HG03060 (cell line): Measurements from ENCODE around the gene SERPINA9.

Source experiments
- ATAC-seq: cut with Tn5 transposase; IDR thresholded peaks from one replicate; pipeline ENCODE4 v1.9.1; 2021; ENCODE audit warnings: low read depth, moderate number of reproducible peaks; ENCODE audit not compliant: unreplicated experiment

The SERPINA9 gene

DNA sequence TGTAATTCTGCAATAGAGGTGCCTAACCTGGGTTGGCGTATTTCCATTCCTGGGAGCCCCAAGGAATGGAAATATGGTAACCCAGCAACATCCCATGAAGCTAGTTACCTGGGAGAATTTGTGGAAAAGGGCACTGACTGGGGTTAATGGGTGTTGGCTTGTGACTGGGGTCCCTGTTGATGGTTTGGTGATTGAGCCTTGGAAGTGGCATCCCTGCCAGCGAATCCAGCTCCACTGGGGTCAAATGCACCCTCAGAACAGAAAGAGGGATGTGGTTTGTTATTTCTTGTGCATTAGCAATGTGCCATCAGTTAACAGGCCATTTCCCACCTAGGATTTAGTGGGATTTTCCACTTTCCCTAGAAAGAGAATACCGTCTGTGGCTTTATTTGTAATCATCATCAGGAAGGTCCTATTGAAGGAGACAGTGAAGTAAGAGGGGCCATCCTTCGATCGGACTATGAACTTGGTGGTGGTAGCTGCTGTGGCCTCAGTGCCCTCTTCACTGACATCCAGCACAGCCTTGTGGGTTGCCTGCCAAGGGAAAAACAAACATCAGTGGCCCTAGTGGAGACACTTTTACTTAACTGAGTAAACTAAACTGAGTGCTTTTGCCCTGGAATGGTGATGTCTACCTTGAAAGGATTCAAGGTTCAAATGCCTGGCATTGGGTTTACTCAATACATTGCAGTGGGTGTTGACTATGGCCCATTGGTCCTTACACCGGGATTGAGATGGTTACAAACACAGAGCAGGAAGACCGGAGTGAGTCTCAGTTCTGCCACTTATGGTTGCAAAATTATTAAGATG is 13.0 kb downstream of the SERPINA9 start:
- ATAC-seq: no peak

DNA sequence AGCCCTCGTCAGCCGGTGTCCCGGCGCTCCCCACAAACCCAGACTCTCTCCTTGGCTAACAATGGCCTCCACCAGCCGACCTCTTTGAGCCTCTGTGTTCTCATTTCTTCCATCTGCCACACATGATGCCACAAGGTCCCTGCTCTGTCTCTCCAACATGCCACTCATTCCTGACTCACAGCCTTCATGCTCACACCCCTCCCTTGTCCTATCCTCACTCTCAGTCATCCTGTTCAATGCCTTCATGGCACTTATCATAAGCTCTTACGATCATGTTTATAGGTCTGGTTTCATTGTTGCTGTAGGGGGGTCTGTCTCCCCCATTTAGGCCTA is 13.8 kb downstream of the SERPINA9 start:
- ATAC-seq: no peak

DNA sequence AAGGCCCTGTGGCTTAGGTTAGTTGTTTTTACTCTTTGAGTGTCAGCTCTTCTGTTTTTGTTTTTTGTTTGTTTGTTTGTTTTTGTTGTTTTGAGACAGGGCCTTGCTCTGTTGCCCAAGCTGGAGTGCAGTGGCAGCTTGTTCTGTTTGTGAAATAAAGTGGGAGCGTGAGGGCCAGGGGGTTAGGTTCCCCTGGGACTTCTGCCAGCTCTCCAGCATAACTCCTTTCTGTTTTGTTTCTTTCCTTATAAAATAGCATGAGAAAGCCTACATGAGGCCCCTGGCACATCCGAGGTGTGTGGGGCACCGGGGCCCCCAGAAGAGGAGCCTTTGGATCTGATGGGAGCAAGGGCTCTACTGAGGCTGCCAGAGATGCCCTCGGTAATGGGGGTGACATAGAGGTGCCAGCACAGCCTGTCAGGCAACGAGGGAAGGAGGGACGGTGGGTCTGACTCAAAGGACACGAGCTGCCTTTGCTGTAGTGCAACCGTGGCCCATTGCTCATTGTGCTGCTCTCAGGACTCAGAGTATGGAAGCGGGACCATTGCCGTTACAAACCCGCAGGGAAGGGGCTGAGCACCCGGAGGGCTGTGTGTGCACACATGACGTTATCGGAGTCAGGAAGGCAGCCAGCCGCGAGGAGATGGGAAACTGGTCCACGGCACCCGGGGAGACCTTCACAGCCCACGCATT is 14.3 kb downstream of the SERPINA9 start:
- no peak for ATAC-seq

DNA sequence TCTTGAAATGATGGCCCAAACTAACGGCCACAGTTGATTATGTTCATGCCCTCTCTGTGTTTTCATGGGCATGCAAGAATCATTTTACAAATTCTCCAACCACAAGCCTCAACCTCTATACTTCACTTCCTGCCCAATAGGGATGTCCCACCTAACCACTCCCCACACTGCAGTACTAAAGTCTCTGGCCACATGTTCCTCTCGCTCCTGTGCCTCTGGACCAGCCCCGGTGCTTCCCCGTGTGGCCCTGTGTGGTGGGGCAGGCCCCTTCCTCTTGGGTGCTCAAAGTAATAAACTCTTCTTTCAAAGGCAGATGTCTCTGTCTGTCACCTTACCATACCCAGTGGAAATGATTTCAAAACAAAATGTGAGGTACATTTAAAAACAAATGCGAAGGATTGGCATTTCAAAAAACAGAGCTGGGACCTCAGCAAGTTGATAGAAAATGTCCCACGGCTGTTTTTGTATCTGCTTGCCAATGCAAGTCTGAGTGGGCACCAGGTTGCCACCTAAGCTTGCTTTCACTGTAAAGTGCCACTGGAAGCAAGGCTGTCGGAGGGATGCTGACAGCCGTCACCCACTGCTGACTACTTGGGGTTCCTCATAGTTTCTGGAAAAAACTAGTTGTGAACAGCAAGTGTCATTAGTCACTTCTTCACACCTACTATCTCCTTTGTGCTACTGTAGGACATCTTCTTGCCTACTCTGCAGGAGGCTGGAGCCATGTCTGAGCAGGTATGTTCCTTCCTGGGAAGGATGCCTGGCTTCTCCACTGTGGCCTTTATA is 15.2 kb downstream of the SERPINA9 start:
- no peak for ATAC-seq

DNA sequence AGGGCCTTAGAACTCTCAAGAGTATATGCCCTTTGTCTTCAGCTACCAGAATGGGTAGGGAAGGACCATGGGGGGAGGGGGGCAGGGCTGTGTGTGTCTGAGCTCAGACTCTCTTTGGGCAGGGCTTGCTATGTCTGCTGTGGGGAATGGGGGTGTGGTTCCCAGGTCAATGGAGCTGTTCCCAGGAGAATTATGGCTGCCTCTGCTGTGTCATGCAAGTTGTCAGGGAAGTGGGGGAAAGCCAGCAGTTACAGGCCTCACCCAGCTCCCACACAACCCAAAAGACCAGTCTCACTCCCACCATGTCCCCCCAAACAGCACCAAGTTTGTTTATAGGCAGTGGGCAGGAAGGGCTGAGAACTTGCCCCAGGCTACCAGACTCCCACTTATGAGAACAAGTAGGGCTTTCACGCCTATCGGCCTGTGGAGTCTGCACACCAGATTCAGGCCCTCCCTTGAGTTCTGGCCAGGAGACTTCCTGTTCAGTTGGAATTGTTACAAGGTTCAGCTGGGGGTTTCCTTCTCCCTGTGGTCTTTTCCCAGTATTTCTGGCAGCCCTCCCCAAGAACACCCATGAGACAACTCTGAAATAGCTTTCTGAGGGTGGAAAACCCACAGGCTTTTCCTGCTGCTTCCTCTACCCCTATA is 17.3 kb downstream of the SERPINA9 start:
- ATAC-seq: no peak

DNA sequence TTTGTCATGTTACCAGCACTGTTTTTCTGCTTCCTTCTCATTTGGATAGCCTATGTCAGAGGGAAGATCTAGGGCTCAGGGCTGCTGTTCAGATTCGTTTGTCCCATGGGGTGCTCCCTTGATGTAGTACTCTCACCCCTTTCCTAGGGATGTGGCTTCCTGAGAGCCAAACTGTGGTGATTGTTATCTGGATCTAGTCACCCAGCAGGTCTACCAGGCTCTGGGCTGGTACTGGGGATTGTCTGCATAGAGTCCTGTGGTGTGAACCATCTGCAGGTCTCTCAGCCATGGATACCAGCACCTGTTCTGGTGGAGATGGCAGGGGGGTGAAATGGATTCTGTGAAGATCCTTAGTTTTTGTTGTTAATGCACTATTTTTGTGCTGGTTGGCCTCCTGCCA is 17.9 kb downstream of the SERPINA9 start:
- ATAC-seq: no peak

DNA sequence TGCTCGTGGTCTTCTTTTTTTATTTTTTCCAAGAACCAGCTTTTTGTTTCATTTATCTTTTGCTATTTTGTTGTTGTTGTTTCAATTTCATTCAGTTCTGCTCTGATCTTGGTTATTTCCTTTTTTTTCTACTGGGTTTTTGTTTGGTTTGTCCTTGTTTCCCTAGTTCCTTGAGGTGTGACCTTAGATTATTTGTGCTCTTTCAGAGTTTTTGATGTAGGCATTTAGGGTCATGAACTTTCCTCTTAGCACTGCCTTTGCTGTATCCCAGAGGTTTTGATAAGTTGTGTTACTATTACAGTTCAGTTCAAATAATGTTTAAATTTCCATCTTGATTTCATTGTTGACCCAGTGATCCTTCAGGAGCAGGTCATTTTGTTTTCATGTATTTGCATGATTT is 20.1 kb downstream of the SERPINA9 start:
- no peak for ATAC-seq

DNA sequence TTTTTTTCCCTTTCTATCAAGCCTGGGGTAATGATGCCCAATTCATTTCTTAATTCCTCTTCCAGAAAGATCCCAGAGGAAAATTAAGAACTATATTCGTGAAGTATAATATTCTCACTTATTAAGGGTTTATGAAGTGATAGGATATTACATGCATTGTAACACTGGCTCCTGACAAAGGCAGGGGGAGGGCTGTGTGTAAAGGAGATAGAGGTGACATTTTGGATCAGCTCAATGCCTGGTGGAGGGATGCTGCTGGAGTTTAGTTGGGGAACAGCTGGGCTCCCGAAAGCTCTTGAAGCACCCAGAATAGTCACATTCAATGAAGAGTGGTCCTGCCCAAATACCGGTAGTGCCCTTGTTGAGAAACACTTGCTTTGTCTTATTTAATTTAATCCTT is 24.2 kb downstream of the SERPINA9 start:
- ATAC-seq: no peak

DNA sequence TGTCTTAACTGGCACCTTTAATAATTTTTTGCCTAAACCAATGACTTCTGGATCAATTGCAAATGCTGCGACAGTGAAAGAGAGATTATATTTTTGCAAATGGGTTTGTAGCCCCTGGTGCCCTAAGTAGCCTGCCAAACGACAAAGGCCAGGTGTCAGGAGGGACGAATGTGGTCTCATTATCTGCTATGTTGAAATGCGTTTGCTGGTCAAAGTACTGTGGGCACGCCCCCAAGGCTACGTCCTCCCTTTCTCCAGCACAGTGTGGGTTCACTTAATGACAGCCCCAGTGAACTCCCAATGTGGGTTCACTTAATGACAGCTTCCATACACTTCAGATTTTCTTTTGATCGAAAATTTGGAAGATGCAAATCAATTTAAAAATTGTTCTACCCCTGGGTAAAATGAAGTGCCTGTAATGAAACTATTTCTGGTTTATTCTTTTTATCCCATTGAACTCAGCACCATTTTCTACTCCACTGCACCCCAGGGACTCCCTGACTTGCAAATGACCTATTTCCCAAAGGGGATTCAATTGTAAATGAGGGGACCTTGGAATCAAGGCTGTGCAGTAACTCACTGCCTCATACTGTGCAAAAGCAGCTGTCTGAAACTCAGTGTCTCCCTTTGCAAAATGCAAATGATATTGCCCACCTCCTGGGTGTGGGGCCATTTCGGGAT is 24.8 kb downstream of the SERPINA9 start:
- no peak for ATAC-seq

DNA sequence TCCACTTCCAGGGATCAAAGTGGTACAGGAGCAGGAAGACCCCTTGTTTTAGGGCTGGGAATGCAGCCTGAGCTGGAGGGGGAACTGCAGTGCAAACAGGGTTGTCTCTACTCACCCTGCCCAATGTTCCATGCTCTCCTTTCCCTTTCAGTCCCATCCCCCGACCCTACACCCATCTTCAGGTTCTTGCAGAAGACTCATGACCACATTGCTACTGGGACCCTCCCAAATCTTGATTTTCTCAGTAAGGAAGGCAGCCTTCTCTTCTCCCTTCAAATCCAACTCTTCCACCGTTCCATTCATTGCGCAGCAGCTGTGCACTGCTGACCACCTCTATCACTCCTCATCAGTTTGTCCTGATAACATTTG is 25.3 kb downstream of the SERPINA9 start:
- no peak for ATAC-seq

DNA sequence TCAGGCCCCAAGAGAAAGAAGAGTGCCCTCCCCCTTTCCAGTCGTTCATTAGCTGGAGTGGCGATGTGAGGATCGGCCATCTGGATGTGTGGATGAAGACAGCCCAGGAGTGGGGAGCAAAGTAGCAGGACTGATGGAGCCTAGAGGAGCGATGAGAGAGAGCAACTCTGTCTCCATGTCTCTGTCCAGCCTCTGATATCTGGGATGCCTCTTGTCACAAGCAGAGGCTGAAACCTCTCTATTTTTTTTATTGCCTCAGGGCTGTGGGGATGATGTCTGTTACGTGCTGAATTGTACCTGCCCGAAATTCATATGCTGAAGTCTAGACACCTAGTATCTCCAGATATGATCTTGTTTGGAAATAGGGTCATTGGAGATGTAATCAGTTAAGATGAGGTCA is 26.1 kb downstream of the SERPINA9 start:
- no peak for ATAC-seq

DNA sequence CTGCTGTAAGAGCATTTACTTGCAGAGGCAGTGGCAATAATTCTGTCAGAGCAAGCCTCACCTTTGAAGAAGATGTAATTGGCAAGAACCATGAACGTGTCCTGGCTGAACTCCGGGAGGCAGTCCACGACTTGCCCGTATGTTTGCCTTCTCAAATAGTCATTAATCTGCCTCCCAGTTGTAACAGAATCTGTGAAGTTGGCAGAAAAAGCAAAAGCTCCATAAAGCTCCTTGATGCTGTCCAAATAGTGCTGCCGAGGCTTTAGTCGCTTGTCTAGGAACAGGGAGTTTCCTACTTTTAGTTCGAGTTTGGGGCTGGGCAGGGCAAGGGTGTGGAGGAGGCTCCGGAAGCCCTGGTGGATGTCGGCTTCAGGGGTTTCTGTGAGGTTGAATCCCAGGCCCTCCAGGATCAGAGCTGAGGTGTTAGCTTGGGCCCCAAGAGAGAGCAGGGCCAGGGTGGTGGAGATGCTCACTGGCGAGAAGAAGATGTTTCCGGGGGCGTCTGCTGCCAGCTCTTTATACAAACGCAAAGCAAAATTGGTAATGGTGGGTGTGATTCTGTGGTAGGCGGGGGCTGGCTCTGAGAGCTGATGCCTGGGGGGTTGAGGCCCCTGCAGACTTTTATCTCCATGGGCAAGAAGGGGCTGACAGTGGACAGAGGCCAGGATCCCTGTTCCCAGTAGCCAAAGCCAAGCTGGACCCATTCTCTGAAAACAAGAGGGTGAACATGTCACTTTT is 27.8 kb downstream of the SERPINA9 start:
- no peak for ATAC-seq

DNA sequence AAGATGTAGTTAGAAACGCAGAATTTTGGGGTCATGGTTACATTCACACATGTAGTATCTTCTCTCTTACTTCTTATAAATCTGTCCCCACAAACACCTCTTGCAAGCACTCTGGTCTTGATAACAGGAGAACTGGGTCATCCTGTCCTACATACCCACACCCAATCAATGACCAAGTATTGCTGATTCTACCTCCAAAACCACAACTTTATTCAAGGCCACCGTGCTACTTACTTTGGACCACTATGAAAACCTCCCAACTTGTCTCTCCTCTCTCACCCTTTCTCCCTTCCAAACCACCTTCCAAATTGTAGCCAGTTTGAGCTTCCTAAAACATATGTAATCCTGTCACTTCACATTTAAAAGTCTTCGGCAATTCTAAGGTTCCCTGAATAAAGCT is 28.8 kb downstream of the SERPINA9 start:
- no peak for ATAC-seq

DNA sequence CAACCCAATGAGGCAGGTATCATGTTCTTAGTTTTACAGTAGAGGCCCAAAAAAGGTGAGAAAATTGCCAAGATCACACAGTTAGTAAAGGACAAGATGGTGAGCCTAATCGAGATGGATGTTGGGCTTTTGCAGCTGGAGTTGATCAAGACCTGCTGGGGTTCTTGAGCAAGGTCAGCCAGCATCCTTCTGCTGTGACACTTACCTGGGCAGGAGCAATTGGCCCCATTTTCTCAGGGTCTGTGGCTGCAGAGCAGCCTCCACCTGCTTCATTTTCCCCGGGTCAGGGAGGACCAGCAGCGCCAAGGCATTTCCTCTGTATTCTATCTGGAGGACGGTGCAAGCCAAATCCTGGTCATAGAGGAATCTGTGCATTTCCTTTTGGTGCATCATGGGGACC is 29.9 kb downstream of the SERPINA9 start:
- no peak for ATAC-seq

DNA sequence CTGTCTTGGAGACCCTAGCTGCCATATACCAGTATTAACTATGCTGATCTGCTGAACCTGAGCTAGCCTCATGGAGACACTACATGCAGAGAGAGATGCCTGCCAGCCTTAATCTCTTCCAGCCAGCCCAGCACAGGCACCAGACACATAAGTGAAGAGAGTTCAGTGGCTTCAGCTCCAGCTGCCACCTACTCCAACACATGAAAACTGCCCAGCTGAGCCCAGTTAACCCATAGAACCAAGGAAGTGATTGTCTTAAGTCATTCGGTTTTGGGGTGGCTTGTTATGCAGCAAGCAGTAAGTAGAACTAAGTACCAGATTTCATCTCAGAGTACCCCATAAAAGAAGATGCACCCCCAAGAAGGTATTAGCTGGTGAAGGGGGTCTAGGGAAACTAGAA is 31.0 kb downstream of the SERPINA9 start:
- no peak for ATAC-seq

DNA sequence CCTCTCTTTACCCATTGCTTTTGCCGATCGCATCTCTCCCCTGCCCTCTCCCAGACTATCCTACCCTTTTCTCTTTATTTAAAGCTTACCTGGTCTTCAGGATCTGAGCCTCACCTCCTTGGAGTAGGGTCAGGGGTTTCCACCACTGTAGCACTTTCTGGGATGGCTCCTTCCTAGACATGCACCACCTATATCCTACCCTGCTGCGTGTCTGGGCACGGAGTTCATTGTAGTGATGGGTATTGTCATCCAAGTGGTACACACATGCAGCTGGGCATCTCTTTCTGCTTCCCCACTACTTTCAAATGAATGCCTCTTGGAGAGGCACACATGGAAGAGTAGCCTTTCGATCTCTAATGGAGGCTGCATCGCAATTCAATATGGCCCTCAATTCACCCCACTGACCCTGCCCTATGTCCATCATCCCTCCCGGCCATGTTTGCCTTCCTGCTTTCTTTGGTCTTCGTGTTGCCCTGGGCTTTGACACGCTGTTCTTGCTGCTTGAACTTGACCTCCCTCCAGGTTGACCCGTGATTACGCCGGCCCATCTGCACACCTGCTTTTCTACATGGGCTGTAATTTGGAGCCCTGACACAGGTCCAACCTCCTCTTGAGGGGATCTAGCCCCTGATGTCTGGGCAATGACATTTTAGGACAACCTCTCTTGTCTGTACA is 34.3 kb downstream of the SERPINA9 start:
- no peak for ATAC-seq

DNA sequence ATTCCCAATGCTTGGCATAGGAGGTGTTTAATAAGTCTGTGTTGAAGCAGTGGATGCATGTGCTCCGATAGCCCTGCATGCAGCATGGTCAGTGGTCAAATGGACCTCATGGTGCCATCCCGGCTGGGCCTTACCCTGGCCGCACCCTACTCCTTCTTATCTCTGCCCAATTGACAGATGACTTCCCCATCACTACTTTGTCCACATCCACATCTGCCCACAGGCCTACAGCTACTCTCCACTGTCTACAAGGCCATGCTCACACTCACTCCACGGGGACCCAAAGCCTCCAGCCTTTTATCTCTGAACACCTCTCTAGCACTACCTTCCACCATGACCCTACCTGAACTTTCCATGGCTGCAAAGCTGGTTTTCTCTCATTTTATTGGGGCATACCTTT is 34.9 kb downstream of the SERPINA9 start:
- no peak for ATAC-seq

DNA sequence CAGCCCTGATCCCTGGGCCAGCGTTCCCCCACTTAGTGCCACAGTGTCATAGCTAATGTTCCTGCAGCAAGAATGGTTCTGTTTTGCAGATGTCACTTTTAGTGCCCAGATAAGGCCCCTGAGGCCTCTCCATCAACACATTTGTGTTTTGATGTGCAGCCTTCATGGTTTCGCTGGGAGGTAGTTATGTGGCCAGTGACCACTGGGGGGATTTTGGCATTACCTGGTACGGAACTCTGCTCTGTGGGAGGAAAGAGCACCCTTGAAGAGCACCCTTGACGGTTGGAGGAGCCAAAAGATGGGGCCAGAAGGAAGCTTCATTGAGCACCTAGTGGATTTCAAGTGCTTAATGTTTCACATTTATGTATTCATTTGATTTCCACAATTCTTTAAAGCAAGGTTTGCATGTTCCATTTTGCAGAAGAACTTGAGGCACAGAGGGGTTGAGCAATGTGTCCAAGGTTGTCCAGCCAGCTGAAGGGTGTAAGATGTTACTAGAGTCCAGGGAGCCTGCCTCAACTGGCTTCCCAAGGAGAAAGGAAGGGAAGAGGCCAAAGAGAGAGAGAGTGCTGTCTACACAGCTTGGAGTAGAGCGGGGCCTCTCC is 36.4 kb downstream of the SERPINA9 start:
- ATAC-seq: no peak

DNA sequence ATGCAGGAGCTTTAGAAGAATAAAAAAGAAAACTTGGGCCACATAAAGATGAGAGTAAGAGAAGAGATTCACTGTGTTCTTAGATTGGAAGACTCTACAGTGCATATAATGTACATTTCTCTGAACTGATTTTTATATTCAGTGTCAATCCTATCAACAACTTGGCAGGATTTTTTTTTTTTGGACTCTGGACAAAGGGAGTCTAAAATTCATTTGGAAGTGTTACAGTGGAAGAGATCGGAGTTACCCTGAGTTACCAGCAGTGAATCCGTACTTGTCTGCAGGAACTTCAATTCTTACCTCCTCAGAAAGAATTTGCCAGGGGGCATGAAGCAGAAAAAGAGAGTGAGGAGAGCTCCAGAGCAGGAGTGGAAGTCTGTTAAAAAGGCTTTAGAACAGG is 47.4 kb downstream of the SERPINA9 start:
- ATAC-seq: no peak
